H9 (cell line): ENCODE results near the gene PRKX. TPM values are rescaled to one million over a fixed set of nuclear protein-coding genes. Genes with fewer than 3 reads are reported as not detected.
"Not testable (repeated sequence)": the region's sequence is repeated elsewhere in the genome, so short reads cannot be mapped to it uniquely, and the experiment has no call there.

Experiments used
- DNase-seq: peaks from one replicate; pipeline ENCODE4 v3.0.0-alpha.2; 2017
- H2AFZ ChIP-seq: one replicate; pipeline ENCODE4 v1.6.1; 2013; ENCODE audit warnings: mild to moderate bottlenecking, low read length, control low read depth, moderate library complexity
- H2AK5ac ChIP-seq: 2 replicates; pipeline ENCODE4 v1.6.1; 2013; ENCODE audit warnings: low read length, control low read depth, mixed read lengths; ENCODE audit not compliant: insufficient read length
- H2BK120ac ChIP-seq: one replicate; pipeline ENCODE4 v1.6.1; 2013; ENCODE audit warnings: low read depth, mild to moderate bottlenecking, low read length, control low read depth, inconsistent platforms; ENCODE audit not compliant: poor library complexity, severe bottlenecking
- H2BK12ac ChIP-seq: 2 replicates; pipeline ENCODE4 v1.6.1; 2013; ENCODE audit warnings: low read length, control low read depth, mixed read lengths, low read depth; ENCODE audit not compliant: insufficient read length
- H2BK15ac ChIP-seq: 2 replicates; pipeline ENCODE4 v1.6.1; 2013; ENCODE audit warnings: low read depth, low read length, control low read depth
- H2BK20ac ChIP-seq: one replicate; pipeline ENCODE4 v1.6.1; 2013; ENCODE audit warnings: low read depth, mild to moderate bottlenecking, low read length, control low read depth, inconsistent platforms; ENCODE audit not compliant: poor library complexity, severe bottlenecking
- H2BK5ac ChIP-seq: 2 replicates; pipeline ENCODE4 v1.6.1; 2013; ENCODE audit warnings: low read length, control low read depth, mixed read lengths; ENCODE audit not compliant: insufficient read length
- H3K14ac ChIP-seq: 2 replicates; pipeline ENCODE4 v1.6.1; 2013; ENCODE audit warnings: low read length, control low read depth; ENCODE audit not compliant: insufficient read depth
- H3K18ac ChIP-seq: 2 replicates; pipeline ENCODE4 v1.6.1; 2013; ENCODE audit warnings: low read depth, mild to moderate bottlenecking, mixed read lengths, low read length, control low read depth; ENCODE audit not compliant: insufficient read length
- H3K23ac ChIP-seq: 2 replicates; pipeline ENCODE4 v1.6.1; 2013; ENCODE audit warnings: low read length, control low read depth, mixed read lengths, low read depth; ENCODE audit not compliant: insufficient read length
- H3K23me2 ChIP-seq: 2 replicates; pipeline ENCODE4 v1.6.1; 2013; ENCODE audit warnings: low read depth, mild to moderate bottlenecking, mixed read lengths, low read length, control low read depth; ENCODE audit not compliant: insufficient read length, poor library complexity, severe bottlenecking
- H3K27ac ChIP-seq: 2 replicates; pipeline ENCODE4 v1.5.1; 2013; ENCODE audit warnings: low read length, control low read depth, mixed read lengths, low read depth; ENCODE audit not compliant: insufficient read length
- H3K27me3 ChIP-seq: 2 replicates; pipeline ENCODE4 v1.6.1; 2013; ENCODE audit warnings: low read length, control low read depth, inconsistent platforms; ENCODE audit not compliant: insufficient read depth
- H3K4ac ChIP-seq: 2 replicates; pipeline ENCODE4 v1.6.1; 2013; ENCODE audit warnings: low read depth, mild to moderate bottlenecking, control low read depth, inconsistent platforms, low read length, moderate library complexity
- H3K4me1 ChIP-seq: 2 replicates; pipeline ENCODE4 v1.6.1; 2013; ENCODE audit warnings: low read length, control low read depth, inconsistent platforms; ENCODE audit not compliant: insufficient read depth
- H3K4me2 ChIP-seq: 2 replicates; pipeline ENCODE4 v1.6.1; 2013; ENCODE audit warnings: low read length, control low read depth, mixed read lengths; ENCODE audit not compliant: insufficient read length, insufficient read depth
- H3K56ac ChIP-seq: 2 replicates; pipeline ENCODE4 v1.6.1; 2013; ENCODE audit warnings: low read depth, mild to moderate bottlenecking, mixed read lengths, low read length, control low read depth; ENCODE audit not compliant: insufficient read length
- H3K79me1 ChIP-seq: 2 replicates; pipeline ENCODE4 v1.6.1; 2013; ENCODE audit warnings: low read depth, mild to moderate bottlenecking, moderate library complexity, low read length, control low read depth, inconsistent platforms; ENCODE audit not compliant: insufficient read depth, poor library complexity, severe bottlenecking
- H3K79me2 ChIP-seq: 2 replicates; pipeline ENCODE4 v1.6.1; 2013; ENCODE audit warnings: low read length, control low read depth, inconsistent platforms; ENCODE audit not compliant: insufficient read depth
- H3K9ac ChIP-seq: 2 replicates; pipeline ENCODE4 v1.6.1; 2013; ENCODE audit warnings: low read length, control low read depth, mixed read lengths; ENCODE audit not compliant: insufficient read length; ENCODE audit errors: extremely low read depth
- H3K9me3 ChIP-seq: one replicate; pipeline ENCODE4 v1.6.1; 2013; ENCODE audit warnings: low read depth, low read length, inconsistent platforms; ENCODE audit not compliant: control insufficient read depth
- H3T11ph ChIP-seq: one replicate; pipeline ENCODE4 v1.6.1; 2013; ENCODE audit warnings: mild to moderate bottlenecking, low read length, control low read depth, inconsistent platforms
- H4K20me1 ChIP-seq: one replicate; pipeline ENCODE4 v1.6.1; 2013; ENCODE audit not compliant: control insufficient read depth, insufficient read length, insufficient read depth
- H4K5ac ChIP-seq: 2 replicates; pipeline ENCODE4 v1.6.1; 2013; ENCODE audit warnings: low read depth, mild to moderate bottlenecking, mixed read lengths, low read length, control low read depth; ENCODE audit not compliant: insufficient read length
- H4K8ac ChIP-seq: replicated peaks from 2 replicates; pipeline ENCODE4 v1.6.1; 2013; ENCODE audit warnings: low read length, control low read depth, mixed read lengths, low read depth; ENCODE audit not compliant: insufficient read length
- H4K91ac ChIP-seq: 2 replicates; pipeline ENCODE4 v1.6.1; 2013; ENCODE audit warnings: low read depth, mild to moderate bottlenecking, moderate library complexity, mixed read lengths, low read length, control low read depth; ENCODE audit not compliant: insufficient read length
- H3K27ac Mint-ChIP-seq, 3 experiments: 2 replicates in 2 of 3; 3 replicates in 1 of 3; pipeline ENCODE4 v1.8.0; 2020 to 2021; ENCODE audit warnings: mixed read lengths in 3 of 3, mild to moderate bottlenecking in 1 of 3, moderate library complexity in 1 of 3
- H3K27me3 Mint-ChIP-seq: 2 replicates; pipeline ENCODE4 v1.8.0; 2021; ENCODE audit warnings: low read depth, mild to moderate bottlenecking, moderate library complexity, mixed read lengths
- H3K36me3 Mint-ChIP-seq, 3 experiments: 2 replicates in 2 of 3; 3 replicates in 1 of 3; pipeline ENCODE4 v1.8.0; 2020 to 2021; ENCODE audit warnings: low read depth in 3 of 3, mixed read lengths in 3 of 3; ENCODE audit not compliant: insufficient read depth in 1 of 3
- H3K4me1 Mint-ChIP-seq, 2 experiments: 2 replicates each; pipeline ENCODE4 v1.8.0; 2020; ENCODE audit warnings: mixed read lengths in 2 of 2
- H3K4me3 Mint-ChIP-seq, 2 experiments: 2 replicates in 1 of 2; 3 replicates in 1 of 2; pipeline ENCODE4 v1.8.0; 2020 to 2021; ENCODE audit warnings: mild to moderate bottlenecking in 2 of 2, mixed read lengths in 2 of 2, moderate library complexity in 1 of 2
- H3K9me3 Mint-ChIP-seq, 2 experiments: 2 replicates in 1 of 2; 3 replicates in 1 of 2; pipeline ENCODE4 v1.8.0; 2020; ENCODE audit warnings: mild to moderate bottlenecking in 2 of 2, mixed read lengths in 2 of 2, moderate library complexity in 1 of 2
- CTCF ChIP-seq: fragments of 200-600 bp; sonication (generic); conservative IDR thresholded peaks from 3 replicates; pipeline ENCODE4 v1.8.0; 2021; ENCODE audit warnings: antibody characterized with exemption, mild to moderate bottlenecking
- WGBS: extraction: QIAGEN DNeasy Blood & Tissue Kit; methylation state at CpG from one replicate; pipeline ENCODE4 v1.1.7; 2013; ENCODE audit warnings: missing lambda C conversion rate, low lambda C conversion rate, mixed read lengths; ENCODE audit not compliant: insufficient read length; ENCODE audit errors: extremely low coverage; 5-methylcytosine and 5-hydroxymethylcytosine counted together
- total RNA-seq: library from RNA; stranded (reverse); gene quantifications from 2 replicates; pipeline ENCODE4 v1.2.1, GENCODE V29; 2021

The PRKX gene
- total RNA-seq, 1 experiment from 2014 or later, result 108 TPM

- Mint-ChIP-seq H3K36me3 (peaks cover 5 to 23% (median 11%) of the 10 kb centered on the region in 3 experiments; a peak in 6 of 7 replicates), H3K9me3 (peaks cover 2 to 15% of the 10 kb centered on the region in 2 experiments; a peak in 2 of 5 replicates), H3K4me3 (no peak overlapping the region), H3K27me3 (no peaks in the 10 kb centered on the region), H3K27ac (peak overlapping the region in 1 of 3 experiments; percentile 70; a peak in 1 of 7 replicates), H3K4me1 (peaks cover 18% of the 10 kb centered on the region in 2 experiments)
- H3K23me2 ChIP-seq, result no peaks in the 10 kb centered on the region
- H3K9me3 ChIP-seq, result no peaks in the 10 kb centered on the region
- H3K56ac ChIP-seq, result no peak overlapping the region
- no peak overlapping the region for H4K91ac ChIP-seq
- H3K18ac ChIP-seq, result no peak overlapping the region
- peaks cover 12% of the 10 kb centered on the region for H3K79me2 ChIP-seq
- no peak for TF ChIP-seq CTCF
- no peak overlapping the region for H2BK15ac ChIP-seq
- peaks cover 8% of the 10 kb centered on the region for H3K79me1 ChIP-seq
- H3T11ph ChIP-seq, result no peak overlapping the region
- H3K27ac ChIP-seq, result no peak overlapping the region
- WGBS, result no CpG with 5 or more reads among the region's 3 CpGs
- no peak overlapping the region for H3K9ac ChIP-seq
- H3K4me1 ChIP-seq, result peaks cover 2% of the 10 kb centered on the region; the same call in 1 of the 2 replicates
- no peak overlapping the region for H2BK12ac ChIP-seq
- H3K23ac ChIP-seq, result no peak overlapping the region
- H4K5ac ChIP-seq, result no peak overlapping the region
- no peak overlapping the region for H2BK120ac ChIP-seq
- H4K20me1 ChIP-seq, result no peaks in the 10 kb centered on the region
- H3K27me3 ChIP-seq, result no peaks in the 10 kb centered on the region
- H2AK5ac ChIP-seq, result no peak overlapping the region
- H4K8ac ChIP-seq, result no peak overlapping the region
- no peak overlapping the region for H2BK5ac ChIP-seq
- H2AFZ ChIP-seq, result no peak overlapping the region
- no peak for DNase-seq
- no peak overlapping the region for H3K4me2 ChIP-seq
- no peak overlapping the region for H2BK20ac ChIP-seq
- no peak overlapping the region for H3K14ac ChIP-seq
- H3K4ac ChIP-seq, result no peak overlapping the region
Measured at GRCh38 chrX:3690140-3690539, 23.3 kb downstream of the PRKX start.

- H3K9ac ChIP-seq, H2BK5ac ChIP-seq, H3K4me2 ChIP-seq, H3K9me3 ChIP-seq, H3K4ac ChIP-seq, H3K27ac ChIP-seq, H4K20me1 ChIP-seq, DNase-seq, H2AFZ ChIP-seq, H3T11ph ChIP-seq, H4K91ac ChIP-seq, H2BK20ac ChIP-seq, H3K23me2 ChIP-seq, H2AK5ac ChIP-seq, H3K14ac ChIP-seq, H3K27ac Mint-ChIP-seq, H3K18ac ChIP-seq, H2BK12ac ChIP-seq, H4K8ac ChIP-seq, H3K79me1 ChIP-seq, H2BK120ac ChIP-seq, H4K5ac ChIP-seq, H3K23ac ChIP-seq, H3K27me3 ChIP-seq, H3K56ac ChIP-seq, H3K9me3 Mint-ChIP-seq, H3K36me3 Mint-ChIP-seq, H3K27me3 Mint-ChIP-seq, H3K4me3 Mint-ChIP-seq, H3K4me1 ChIP-seq, H2BK15ac ChIP-seq: not testable (repeated sequence)
- peaks cover 11 to 13% of the 10 kb centered on the region in 2 experiments for H3K4me1 Mint-ChIP-seq
- peaks cover 15% of the 10 kb centered on the region for H3K79me2 ChIP-seq
- no CpG with 5 or more reads among the region's 7 CpGs for WGBS
Measured at GRCh38 chrX:3683236-3683635, 30.2 kb downstream of the PRKX start.
